Hematopoietic multipotent progenitor cell treated with erythropoietin and hydrocortisone succinate and interleukin-3 and kit ligand, for 17 days (in vitro differentiated cells): ENCODE results near the gene ADGRV1.
"Not testable (repeated sequence)": the region's sequence is repeated elsewhere in the genome, so short reads cannot be mapped to it uniquely, and the experiment has no call there.

Source experiments
- DNase-seq: peaks from one replicate; pipeline ENCODE4 v3.0.0-alpha.2; 2015; ENCODE audit warnings: low spot score

The ADGRV1 gene

DNA sequence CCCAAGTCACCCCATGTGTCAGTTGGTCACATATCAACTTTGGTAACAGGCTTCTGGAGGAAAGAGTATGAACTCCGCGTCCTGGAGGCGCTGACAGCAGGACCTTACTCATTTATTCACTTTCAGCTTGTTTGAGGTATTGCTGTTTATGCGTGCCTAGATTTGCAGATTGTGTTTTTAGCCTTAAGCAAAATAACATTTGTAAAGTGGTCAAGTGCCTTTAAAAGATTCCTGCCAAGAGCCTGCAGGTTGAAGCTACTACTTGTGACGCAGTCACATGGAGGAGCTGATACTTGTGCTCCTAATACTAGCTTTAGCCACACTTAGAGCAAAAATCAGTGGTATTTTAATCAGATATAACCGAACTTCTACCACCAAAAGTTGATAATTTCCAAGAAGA is 351.3 kb downstream of the ADGRV1 start:
- no peak for DNase-seq

DNA sequence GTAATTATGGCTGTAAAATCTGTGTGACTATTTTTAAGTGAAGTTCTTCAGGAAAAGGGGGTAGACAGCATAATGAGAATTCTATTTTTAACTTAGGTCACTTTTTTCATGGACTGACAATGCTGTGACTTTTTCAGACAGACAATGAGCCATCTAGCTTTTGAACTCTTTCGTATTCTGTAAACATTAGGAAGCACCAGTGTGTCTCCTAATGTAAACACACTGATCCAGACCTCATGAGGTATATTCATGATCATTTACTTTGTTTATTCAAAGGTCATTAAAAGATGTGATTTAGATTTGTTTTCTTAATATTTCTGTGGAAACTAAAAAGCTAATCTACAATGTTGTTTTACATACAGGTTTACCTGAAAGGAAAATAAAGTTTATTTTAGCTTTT is 352.6 kb downstream of the ADGRV1 start:
- DNase-seq, result no peak

DNA sequence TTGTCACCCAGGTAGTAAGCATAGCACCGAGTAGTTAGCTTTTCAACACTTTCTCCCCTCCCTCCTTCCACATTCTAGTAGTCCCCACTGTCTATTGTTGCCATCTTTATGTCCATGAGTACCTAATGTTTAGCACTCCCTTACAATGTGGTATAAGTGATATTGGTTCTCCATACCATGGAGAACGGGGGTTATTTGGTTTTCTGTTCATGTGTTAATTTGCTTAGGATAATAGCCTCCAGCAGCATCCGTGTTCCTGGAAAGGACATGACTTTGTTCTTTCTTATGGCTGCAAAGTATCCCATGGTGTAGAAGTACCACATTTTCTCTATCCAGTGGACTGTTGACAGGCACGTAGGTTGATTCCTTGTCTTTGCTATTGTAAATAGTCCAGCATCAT is 353.9 kb downstream of the ADGRV1 start:
- DNase-seq, result no peak

DNA sequence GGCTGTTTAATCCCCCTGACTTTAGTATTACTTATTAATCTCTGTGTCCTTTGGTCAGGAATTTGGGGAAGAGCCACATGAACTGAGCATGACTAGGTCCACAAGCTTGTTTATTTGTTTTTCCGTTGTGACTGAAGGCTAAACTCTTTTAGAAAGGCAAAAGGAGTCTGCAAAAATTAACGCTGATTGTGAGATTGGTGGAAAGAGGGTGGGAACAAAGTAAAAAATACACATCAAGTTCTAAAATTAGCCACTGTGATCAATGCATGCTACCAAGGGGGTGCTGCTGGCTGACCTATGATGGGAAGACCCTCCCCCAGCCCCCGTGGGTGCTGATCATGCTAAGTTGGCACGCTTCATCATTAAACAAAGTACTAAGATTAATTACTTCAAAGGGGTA is 356.8 kb downstream of the ADGRV1 start:
- DNase-seq, result no peak

DNA sequence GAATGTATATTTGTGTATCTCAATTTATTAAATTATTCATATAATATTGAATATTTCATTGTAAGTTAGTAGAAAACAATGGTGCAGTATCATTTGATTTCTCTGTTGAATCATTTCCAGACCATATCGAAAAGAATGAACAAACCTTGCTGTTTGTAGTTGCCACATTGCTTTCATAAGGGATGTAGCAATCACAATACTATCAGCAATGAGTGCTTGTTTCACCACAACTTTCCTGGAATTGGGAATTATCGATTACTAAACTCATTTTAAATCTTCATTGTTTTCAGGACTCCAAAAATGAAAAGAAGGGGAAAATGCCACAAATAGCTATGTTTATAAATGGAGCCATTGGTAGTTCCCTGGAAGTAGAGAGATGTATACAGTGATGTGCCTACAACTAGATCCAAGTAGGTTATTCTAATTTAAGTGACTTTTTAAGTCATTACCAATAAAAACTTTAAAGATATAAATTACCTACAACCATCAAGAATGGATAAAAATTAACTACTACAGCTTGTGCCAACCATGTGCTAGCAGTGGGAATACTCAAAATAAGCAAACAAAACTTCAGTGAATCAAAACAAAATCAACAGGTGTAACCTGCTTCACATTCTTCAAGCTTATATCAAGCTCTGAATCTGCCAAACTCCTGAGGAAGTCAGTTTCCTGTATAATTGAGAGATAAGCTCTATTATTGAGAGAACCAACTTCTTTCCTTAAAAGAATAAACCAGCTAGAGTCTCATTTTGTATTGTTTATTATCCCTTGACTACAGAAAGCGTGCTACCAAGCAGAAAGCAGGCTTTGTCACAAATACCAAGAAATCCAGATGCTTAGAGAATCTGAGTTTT is 358.6 kb downstream of the ADGRV1 start:
- DNase-seq, result no peak

DNA sequence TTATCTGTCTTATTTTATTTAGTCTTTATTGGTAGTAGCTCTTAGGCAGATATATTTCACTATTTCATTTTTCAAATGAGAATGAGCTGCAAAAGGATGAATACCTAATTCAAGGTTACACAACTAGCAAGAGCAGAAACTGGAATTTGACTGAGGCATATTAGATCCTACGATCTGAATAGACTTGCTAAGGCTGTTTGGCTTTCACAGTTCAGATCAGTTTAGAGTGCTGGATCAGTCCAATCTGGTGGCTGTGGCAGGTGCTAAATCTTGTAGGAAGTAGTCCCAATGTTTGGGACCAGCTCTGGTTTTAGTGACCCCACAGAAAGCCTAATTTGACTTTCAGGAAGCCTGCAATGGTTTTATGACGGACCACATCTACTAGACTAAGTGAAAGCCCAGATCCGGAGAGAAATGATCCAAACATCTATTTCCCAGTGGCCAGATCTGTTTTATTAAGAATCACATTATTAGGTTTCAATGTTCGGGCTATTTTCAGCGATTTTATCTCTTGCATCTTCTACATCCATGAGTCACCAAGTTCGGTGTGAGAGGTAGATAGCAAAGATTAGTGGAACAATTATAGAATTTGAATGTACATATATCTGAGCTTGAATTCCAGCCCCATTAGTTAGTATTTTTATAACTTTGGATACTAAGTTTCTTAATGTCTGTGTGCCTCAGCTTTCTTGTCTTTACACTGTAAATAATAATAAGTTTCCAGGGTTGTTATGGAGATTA is 359.5 kb downstream of the ADGRV1 start:
- no peak for DNase-seq

DNA sequence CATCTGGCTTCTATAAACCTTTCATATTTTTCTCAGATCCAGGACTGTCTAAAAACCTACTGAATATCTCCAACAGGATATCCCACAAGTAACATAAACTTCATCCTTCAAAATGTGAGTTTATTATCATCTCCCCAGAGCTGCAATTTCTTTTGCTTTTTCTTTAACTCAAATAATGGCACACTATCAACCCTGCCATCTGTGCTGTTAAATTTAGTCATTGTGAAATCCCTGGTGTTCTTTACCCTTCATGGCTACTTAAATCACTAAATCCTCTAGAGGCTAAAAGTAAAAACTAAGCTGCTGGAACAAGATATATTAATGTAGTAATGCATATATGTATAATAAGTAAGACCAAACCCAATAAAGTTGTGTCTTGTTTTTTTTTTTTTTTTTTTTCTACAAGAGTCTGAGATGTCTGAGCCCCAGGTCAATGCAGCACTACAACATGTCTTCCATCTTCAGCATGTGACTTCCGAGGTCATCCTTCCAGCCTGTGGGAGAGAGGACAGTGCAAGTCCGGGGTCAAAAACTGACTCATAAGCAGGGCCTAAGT is 362.9 kb downstream of the ADGRV1 start:
- DNase-seq, result no peak

DNA sequence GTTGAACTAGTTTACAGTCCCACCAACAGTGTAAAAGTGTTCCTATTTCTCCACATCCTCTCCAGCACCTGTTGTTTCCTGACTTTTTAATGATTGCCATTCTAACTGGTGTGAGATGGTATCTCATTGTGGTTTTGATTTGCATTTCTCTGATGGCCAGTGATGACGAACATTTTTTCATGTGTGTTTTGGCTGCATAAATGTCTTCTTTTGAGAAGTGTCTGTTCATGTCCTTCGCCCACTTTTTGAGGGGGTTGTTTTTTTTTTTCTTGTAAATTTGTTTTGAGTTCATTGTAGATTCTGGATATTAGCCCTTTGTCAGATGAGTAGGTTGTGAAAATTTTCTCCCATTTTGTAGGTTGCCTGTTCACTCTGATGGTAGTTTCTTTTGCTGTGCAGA is 365.6 kb downstream of the ADGRV1 start:
- not testable (repeated sequence) for DNase-seq

DNA sequence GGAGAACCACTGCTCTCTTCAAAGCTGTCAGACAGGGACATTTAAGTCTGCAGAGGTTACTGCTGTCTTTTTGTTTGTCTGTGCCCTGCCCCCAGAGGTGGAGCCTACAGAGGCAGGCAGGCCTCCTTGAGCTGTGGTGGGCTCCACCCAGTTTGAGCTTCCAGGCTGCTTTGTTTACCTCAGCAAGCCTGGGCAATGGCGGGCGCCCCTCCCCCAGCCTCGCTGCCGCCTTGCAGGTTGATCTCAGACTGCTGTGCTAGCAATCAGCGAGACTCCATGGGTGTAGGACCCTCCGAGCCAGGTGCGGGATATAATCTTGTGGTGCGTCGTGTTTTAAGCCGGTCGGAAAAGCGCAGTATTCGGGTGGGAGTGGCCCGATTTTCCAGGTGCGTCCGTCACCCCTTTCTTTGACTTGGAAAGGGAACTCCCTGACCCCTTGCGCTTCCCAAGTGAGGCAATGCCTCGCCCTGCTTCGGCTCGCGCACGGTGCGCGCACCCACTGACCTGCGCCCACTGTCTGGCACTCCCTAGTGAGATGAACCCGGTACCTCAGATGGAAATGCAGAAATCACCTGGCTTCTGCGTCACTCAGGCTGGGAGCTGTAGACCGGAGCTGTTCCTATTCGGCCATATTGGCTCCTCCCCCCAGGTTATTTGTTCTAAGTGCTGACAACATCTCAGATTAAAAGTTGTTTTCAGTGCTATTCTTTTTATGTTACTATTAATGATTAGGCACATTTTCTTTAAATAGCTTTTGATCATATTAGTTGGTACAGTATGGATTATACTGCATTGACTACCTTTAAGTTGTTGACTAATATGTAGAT is 370.6 kb downstream of the ADGRV1 start:
- not testable (repeated sequence) for DNase-seq

DNA sequence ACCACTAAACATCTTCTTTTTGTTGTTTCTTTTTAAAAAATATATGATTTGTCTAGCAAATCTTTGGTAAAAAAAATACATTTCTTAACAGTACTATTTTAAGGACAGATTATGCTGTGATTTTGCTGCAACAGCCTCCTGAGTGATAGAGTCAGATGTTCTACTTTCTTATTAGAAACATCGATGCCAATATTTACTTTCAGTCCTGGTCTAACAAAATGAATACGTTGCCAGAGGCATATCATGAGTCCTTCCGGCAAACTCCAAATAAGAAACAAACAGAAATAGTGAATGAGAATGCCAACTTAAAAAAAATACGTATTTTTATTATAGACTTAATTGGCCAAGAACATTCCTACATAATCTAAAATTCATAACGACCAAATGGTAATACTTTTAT is 371.5 kb downstream of the ADGRV1 start:
- DNase-seq, result no peak

DNA sequence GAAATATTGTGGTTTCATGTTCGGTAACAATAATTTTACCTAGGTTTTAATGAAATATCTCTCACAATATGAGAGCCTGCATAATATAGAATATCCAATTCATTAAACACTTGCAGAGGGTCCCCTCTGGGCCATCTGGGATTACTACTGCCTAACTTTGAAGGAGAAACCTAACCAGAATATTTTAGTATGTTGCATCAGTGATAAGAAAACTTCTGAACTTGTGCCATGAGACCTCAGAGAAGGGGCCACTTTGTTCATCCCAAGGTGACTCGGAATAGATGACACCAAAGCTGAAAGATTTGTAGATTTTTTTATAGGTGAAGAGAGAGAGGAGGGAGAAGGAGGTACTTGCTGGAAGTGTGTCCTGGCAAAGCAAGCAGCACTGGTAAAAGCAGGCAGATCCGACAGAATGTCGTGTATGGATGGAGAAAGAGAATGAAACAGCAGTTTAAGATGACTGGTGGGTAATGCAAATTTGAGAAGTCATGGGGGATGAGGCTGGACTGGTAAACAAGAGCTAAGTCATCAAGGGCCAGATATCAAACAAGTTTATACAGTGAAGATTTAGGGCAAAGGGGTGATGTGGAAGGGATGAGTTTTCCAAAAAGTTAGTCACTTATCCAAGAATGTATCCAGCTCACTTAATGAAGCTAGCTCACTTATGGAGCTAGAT is 372.3 kb downstream of the ADGRV1 start:
- DNase-seq, result no peak

DNA sequence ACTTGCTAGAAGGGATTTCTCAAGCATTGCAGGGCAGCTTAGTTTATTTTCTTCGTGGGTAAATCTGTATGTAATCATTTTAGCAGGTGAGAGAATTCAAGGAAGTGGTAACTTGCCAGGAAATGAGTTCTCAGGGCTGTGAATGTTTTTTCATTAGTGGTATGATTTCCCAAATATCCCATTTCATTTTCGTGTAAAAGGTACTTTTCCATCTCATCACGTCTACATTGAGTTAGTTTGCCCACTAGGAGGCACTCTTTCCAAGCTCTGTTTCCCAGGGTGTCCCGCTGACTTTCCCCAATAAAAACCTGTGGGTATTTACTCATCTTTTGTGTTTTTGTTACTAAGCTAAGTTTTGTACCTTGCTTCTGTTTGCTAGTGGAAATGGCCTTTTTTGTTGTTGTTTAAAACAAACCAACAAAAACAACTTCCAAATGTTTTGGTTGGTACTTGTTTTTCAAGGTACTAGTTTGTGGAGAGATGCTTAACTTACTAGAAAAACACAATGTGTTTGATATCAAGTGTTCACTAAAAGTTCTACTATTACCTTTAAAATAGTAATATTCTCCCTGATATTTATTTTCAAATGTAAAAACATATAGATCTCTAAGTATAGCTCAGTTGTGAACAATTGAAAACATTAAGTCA is 373.6 kb downstream of the ADGRV1 start:
- DNase-seq, result peak; percentile 59

DNA sequence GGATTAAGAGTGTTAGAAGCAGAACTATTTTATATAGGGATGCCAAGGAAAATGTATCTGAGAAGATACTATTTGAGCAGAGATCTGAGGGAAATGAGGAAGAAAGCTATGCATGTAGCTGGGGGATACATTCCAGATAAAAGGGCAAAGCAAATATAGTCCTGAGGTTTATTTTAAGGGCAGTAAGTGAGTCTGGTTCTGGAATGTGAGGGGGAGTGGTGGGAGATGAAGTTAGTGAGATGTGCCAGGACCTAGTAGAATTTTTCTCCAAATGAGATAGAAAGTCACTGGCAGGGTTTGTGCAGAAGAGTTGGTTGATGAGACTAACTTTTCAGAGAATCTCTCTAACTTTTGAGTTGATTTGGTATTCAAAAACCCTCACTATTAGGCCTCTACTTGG is 374.7 kb downstream of the ADGRV1 start:
- DNase-seq, result no peak

DNA sequence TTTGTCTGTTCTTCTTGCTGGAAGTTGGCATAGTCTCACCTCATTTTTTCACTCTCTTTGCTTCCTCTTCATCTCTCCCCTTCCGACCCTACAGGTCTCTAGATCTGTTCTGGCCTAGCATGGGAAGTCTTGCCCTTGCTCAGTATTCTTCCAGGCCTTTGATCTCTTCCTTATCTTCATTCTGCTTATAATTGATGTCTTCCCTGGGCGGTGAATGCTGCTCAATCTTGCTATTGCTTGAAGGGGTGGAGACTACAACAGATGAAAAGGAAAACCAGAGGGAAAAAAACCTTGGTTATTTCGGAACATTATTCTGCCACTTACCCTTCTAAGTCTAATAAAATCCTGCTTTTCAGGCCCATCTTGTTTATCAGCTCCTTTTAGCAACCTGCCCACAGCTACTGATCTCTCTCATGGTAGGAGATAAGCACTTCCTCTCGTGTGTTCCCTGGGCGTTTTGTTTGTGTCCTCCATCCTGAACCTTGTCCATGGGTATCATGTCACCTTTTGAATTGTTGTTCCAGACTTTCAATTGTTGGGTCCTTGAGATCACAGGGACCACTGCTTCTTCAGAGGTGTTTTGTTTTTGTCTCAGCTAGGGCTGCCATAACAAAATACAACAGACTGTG is 375.6 kb downstream of the ADGRV1 start:
- no peak for DNase-seq

DNA sequence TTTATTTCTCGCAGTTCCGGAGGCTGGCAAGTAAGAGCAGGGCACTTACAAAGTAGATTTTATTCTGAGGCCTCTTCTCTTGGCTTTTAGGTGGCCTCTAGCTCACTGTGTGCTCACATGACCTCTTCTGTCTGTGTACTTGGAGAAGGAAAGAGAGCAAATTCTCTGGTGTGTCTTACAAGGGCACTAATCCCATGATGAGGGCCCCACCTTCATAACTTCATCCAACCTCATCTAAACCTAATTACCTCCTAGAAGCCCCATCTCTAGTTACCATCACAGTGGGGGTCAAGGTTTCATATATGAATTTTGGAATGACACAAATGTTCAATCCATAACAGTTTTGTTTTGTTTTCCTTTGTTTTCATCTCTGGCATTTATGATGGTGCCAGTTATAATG is 376.1 kb downstream of the ADGRV1 start:
- no peak for DNase-seq

DNA sequence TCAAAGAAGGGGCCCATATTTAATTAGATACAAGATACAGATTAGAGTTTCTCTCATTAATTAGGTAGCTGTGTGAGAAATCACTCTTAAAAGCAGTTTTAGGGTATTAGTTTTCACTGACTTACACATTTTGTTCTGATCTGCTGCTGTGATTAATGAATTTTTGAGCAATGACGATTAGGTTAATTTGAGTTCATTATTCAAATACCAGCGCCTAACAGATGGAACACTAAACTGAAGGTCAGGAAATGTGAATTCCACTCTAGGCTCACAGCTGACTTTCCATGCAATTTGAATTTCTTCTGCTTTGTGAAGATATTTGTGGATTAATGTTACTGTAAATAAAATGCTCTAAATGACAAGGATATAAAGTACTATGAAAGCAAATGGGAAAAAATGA is 380.6 kb downstream of the ADGRV1 start:
- DNase-seq, result no peak

DNA sequence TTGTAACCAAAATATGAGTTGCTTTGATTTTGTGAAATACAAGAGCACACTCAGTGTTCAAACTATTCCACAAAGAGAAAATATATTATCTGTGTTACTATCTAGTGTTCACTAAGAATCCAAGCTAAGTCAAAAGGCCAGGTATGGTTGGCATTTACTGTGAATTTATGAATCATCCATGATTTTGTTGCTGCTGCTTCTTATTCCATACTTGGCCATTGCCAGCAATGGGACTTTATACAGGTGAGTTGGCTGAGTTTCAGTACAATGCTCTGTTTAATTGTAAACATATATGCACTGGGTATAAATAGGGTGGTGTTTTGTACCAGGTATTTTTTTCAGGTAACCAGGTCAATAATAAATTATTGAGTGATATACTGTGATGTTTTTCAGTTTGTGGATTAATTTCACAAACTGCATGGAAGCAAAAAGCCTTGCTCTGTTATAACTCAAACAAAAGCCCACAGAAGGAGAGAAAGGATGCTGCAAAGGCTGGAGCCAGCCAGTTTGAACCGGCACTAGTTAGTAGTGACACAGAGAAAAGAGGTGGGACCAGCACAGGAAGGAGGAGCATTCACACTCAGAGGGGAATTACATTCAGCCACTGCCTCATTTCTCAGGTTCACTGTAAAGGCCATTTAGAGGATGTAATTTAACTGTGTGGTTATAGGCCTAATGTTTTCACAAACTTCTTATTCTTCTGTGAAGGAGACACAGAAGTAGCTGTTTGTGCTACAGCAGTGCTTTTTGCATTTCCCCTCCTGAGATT is 381.8 kb downstream of the ADGRV1 start:
- no peak for DNase-seq

DNA sequence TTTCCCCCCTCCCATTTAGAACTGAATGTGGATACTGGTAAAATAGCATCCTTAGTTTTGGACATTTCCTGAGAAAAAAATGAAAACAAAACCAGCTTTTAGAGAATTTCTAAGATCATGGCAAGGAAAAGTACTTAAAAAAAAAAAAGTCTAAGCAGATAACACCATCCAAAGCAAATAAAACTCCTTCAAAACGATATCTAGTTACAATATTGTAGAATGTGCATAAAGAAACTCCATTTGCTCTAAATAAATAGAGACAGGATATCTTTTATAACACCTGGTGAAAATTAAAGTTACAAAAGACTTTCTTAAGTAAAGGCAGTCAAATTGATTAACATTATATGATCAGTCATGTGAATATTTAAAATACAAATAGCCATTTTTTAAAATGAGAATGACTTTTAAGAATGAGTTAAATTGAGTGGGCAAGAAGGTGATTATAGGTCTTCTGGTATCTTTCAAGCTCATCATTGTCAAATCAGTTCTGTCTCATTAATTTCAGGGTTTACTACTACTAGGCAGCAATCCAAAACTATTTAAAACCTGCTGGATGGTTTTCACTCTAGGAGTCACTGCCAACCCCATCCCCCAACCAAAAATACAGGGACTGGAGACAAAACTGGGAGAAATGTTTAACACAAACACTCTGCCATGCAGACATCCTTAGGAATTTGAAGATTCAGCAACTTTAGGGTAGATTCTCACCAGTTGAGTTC is 382.6 kb downstream of the ADGRV1 start:
- no peak for DNase-seq

DNA sequence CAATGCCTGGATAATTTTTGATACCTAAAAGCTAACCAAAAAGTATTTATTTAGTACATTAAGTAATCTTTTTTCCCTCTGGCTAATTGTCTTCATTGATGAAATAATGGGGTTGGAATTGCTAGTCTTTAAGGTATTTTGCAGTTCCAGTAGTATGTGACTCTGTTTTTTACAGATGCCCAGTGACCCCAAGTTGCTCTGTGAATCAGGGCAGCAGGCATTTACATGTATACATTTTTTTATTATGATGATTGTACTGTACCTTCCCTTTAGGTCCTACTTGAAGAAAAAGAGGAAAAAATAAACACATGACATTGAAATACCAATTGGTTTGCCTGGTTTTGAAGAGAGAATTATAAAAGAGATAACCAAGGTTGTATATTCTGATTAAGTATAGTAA is 385.5 kb downstream of the ADGRV1 start:
- DNase-seq, result no peak
